Measurements from ENCODE around the gene MBNL2. TPM values are rescaled to one million over a fixed set of nuclear protein-coding genes. Genes with fewer than 3 reads are reported as not detected.

MBNL2 gene
- total and polyA plus RNA-seq, 2 experiments from 2014 or later, result 27.4 to 97.9 TPM

DNA sequence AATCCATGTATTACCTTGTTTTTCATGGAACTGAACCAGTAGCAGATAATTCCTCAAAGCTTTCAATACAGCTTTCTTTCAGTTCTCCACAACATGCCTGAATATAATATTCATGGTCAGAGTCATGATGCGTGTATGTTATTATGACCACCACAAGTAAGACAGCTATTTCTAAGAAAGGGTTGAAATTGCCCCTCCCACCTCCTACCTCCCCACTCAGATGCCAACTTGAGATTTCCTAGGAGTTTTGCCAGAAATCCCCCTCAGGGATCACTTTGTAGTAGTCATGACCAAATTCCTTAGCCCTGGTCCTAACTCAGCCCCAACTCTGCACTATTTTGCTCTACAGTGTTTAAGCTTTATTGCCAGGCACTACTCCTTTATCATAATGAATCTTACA is 141.9 kb downstream of the MBNL2 start:
- H3K9me3 ChIP-seq (ENCODE audit: low read depth), result no peaks in the 10 kb centered on the region
- H3K4me2 ChIP-seq, result no peak overlapping the region
- H3K36me3 ChIP-seq (replicated peaks; ENCODE audit: insufficient read depth, low read depth), result no peaks in the 10 kb centered on the region
- no peak for DNase-seq (ENCODE audit: low spot score)
- H3K4me1 ChIP-seq (ENCODE audit: insufficient read depth), result no peaks in the 10 kb centered on the region
- H3K9me2 ChIP-seq (replicated peaks; ENCODE audit: insufficient read depth), result no peaks in the 10 kb centered on the region
- H3K27ac ChIP-seq, result no peak overlapping the region
- H3K27me3 ChIP-seq, result no peaks in the 10 kb centered on the region
- H3K79me2 ChIP-seq, result no peaks in the 10 kb centered on the region
- TF ChIP-seq EZH2phosphoT487 (IDR thresholded peaks at IDR 0.05; ENCODE audit: low read depth, severe bottlenecking, unreplicated experiment) (no peak), EZH2 (IDR thresholded peaks at IDR 0.05; ENCODE audit: borderline replicate concordance) (no peak)
- TF ChIP-seq, protein P1, sequence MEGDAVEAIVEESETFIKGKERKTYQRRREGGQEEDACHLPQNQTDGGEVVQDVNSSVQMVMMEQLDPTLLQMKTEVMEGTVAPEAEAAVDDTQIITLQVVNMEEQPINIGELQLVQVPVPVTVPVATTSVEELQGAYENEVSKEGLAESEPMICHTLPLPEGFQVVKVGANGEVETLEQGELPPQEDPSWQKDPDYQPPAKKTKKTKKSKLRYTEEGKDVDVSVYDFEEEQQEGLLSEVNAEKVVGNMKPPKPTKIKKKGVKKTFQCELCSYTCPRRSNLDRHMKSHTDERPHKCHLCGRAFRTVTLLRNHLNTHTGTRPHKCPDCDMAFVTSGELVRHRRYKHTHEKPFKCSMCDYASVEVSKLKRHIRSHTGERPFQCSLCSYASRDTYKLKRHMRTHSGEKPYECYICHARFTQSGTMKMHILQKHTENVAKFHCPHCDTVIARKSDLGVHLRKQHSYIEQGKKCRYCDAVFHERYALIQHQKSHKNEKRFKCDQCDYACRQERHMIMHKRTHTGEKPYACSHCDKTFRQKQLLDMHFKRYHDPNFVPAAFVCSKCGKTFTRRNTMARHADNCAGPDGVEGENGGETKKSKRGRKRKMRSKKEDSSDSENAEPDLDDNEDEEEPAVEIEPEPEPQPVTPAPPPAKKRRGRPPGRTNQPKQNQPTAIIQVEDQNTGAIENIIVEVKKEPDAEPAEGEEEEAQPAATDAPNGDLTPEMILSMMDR (IDR thresholded peaks at IDR 0.05; ENCODE audit: poor library complexity), result no peak
- 100% methylated on average over 1 of the region's 1 CpG for WGBS (ENCODE audit: low lambda C conversion rate, missing lambda C conversion rate)
- H3K4me3 ChIP-seq, result no peak overlapping the region
- no peak overlapping the region for H2AFZ ChIP-seq
- no peaks in the 10 kb centered on the region for H4K20me1 ChIP-seq (ENCODE audit: insufficient read depth, poor library complexity, severe bottlenecking)

DNA sequence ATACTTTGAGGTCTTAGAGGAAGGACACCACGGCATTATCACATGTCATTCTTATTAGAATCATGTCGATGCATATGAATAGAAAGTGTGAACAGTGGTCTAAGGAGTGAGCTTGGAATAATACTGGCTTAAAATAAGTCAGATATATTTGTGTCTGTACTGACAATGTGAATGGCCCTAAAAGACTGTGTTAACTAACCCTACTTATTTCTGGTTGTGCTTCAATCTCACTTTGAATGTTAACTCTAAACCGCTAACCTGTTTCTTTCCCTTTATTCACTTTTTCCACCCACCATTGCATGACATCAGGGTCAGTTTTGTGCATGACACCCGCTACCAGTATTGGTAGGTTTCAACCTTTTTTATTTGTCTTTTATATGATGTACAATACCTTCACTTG is 142.7 kb downstream of the MBNL2 start:
- Histone ChIP-seq H3K4me2 (no peak overlapping the region), H3K4me3 (no peak overlapping the region), H3K4me1 (ENCODE audit: insufficient read depth) (no peaks in the 10 kb centered on the region), H3K27ac (no peak overlapping the region), H3K36me3 (replicated peaks; ENCODE audit: insufficient read depth, low read depth) (no peaks in the 10 kb centered on the region), H3K79me2 (no peaks in the 10 kb centered on the region), H3K27me3 (no peaks in the 10 kb centered on the region), H2AFZ (no peak overlapping the region), H3K9me3 (ENCODE audit: low read depth) (no peaks in the 10 kb centered on the region), H4K20me1 (ENCODE audit: insufficient read depth, poor library complexity, severe bottlenecking) (no peaks in the 10 kb centered on the region), H3K9me2 (replicated peaks; ENCODE audit: insufficient read depth) (no peaks in the 10 kb centered on the region)
- no peak for DNase-seq (ENCODE audit: low spot score)
- TF ChIP-seq, protein P1 (IDR thresholded peaks at IDR 0.05; ENCODE audit: poor library complexity), result no peak
- WGBS (ENCODE audit: low lambda C conversion rate, missing lambda C conversion rate), result 94% methylated on average over 4 of the region's 4 CpGs

DNA sequence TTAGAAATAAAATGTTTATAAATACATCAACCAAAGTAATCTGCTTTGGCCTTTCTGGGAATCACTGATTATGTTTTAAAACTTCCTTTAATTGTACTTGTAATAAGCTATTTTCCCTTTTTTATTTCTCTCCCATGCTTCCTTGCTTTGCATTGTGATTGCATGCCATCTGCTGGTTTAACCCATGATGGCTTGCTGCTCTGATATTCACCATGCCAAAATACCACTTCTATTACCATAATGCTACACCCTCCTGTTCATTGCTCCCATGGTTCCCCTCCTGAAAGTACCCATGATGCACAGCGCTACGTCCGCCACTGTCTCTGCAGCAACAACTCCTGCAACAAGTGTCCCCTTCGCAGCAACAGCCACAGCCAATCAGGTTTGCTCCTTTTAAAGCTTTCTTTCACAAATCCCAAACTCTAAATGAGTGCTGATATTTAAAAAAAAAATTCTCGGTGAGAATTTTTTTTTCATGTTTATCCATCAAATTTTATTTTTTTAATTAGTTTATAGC is 144.1 kb downstream of the MBNL2 start:
- H3K79me2 ChIP-seq, result no peaks in the 10 kb centered on the region
- WGBS (ENCODE audit: low lambda C conversion rate, missing lambda C conversion rate), result 97% methylated on average over 5 of the region's 5 CpGs
- H3K27me3 ChIP-seq, result no peaks in the 10 kb centered on the region
- H4K20me1 ChIP-seq (ENCODE audit: insufficient read depth, poor library complexity, severe bottlenecking), result no peaks in the 10 kb centered on the region
- DNase-seq (ENCODE audit: low spot score), result no peak
- H2AFZ ChIP-seq, result no peak overlapping the region
- no peak overlapping the region for H3K27ac ChIP-seq
- H3K4me1 ChIP-seq (ENCODE audit: insufficient read depth), result no peaks in the 10 kb centered on the region
- no peaks in the 10 kb centered on the region for H3K9me3 ChIP-seq (ENCODE audit: low read depth)
- no peaks in the 10 kb centered on the region for H3K36me3 ChIP-seq (replicated peaks; ENCODE audit: insufficient read depth, low read depth)
- no peaks in the 10 kb centered on the region for H3K9me2 ChIP-seq (replicated peaks; ENCODE audit: insufficient read depth)
- TF ChIP-seq EZH2phosphoT487 (IDR thresholded peaks at IDR 0.05; ENCODE audit: low read depth, severe bottlenecking, unreplicated experiment) (no peak), EZH2 (IDR thresholded peaks at IDR 0.05; ENCODE audit: borderline replicate concordance) (no peak)
- TF ChIP-seq, protein P1 (IDR thresholded peaks at IDR 0.05; ENCODE audit: poor library complexity), result no peak
- H3K4me3 ChIP-seq, result no peak overlapping the region
- no peak overlapping the region for H3K4me2 ChIP-seq
